CD4-positive, alpha-beta T cell treated with Interleukin-15 for 1 hour (primary cell): ENCODE measurements around the gene HS3ST5.

Source experiments
- DNase-seq: peaks from one replicate; pipeline ENCODE4 v3.0.0-alpha.2; 2020

Gene HS3ST5

GRCh38 chr6:114342826-114343781, at the start of gene HS3ST5:
TSS of gene HS3ST5 (minus strand) at chr6:114343023. CDS start at chr6:114062845, 280,178 bp downstream.
- DNase-seq: no peak

DNA sequence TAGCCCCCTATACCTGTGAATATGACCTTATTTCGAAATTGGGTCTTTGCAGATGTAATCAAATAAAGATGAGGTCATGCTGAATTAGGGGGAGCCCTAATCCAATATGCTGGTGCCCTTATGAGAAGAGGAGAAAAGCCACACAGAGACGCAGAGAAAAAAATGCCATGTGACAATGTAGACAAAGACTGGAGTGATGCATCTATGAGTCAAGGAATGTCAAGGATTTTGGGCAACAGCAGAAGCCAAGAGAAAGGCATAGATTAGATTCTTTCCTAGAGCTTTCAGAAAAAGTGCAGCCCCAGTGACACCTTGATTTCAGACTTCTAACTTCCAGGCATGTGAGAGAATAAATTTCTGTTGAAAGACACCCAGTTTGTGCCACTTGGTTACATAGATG, 47.4 kb upstream of the HS3ST5 start:
- DNase-seq: no peak

GRCh38 chr6:114389111-114389510, 46.3 kb upstream of the HS3ST5 start:
- DNase-seq: no peak

DNA sequence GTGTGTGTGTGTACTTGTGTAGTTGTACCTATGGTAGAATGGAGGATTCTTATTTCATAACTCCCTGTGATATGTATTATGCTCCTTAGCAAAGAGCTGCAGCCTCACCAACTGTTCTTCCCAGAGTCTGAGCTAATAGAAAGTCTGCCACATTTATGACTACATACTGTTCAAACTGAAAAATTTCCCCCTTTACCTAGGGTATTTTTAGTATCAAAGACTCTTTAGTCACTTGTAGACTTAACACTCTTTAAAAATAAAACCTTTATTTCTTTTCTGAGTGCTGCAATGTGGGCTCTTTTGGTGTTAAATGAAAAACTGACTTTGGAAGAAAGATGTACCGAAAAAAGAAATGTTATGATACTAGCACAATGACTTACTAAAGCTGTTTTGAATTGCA, 39.6 kb upstream of the HS3ST5 start:
- DNase-seq: no peak

- DNase-seq: no peak
Measured at GRCh38 chr6:114377881-114378280, 35.1 kb upstream of the HS3ST5 start.

DNA sequence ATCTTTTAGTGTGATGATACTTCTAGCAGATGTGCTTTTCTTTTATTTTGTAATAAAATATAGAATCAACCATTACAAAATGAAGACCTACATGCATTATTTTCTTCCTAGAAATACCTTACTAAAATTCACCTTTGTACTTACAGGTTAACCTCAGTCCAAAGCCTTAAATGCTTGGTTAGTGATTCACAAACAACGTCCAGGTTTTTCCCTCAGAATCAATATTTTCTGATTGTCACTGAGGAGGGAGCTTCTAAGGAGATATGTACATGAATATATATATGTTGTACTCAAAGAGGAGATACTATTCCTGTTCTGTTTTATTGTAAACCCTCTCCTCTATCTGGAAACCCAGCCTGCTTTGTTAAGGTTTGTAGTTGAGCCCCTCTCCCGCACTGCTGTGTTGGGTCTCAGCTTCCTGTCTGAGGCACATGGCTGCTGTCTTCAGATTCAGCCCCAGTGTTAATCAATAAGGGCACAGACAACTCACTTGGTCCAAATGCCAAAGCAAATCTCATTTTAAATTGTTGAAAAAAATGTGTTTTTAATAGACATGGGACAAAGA, 33.9 kb upstream of the HS3ST5 start:
- DNase-seq: no peak

- DNase-seq: no peak
Measured at GRCh38 chr6:114375541-114376192, 32.8 kb upstream of the HS3ST5 start.

DNA sequence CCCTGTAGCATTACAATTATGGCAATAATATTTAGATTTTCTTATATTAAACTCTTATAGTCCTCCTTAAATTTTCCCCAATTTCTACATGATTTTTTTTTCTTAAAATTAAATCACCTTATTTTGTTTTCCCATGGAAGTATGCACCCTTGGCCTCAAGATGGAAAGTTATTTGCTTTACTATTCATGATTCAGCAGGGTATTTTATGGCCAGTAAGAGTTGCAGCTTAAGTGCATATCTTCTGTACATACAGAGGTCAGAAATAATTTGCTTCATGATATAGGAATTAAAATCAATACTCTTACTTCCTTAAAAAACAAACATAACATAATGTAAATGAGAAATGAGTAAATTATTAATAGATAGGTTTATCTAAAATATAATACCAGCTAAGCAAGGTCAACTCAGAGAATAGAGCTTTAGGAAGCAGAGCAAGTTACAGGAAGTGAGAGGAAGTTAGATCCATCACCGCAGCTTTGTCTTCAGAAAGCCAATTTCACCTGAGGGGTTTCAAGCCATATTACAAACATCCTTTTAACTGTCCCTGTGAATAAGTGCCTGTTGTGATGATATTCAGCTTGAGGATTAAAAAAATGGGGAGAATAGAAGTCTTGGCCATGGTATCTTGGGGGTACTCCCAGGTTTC, 24.6 kb upstream of the HS3ST5 start:
- no peak for DNase-seq

DNA sequence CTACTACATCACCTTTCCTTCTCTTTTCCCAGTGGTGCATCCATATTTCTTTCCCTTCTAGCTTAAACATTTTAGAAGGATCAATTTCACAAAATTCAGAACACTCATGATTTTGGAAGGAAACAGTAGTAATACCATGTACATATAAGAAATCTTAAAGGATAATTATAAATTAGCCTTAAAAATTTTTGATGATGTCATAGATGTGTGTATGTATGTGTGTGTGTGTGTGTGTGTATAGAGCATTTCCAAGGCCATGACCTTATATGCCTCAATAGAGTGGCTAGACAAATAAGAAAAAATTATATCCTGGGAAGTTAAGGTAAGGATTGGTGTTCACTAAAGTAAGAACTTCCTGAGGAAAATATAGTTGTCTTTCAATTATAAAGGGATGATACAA, 24.1 kb upstream of the HS3ST5 start:
- DNase-seq: no peak

GRCh38 chr6:114364301-114364700, 21.5 kb upstream of the HS3ST5 start:
- DNase-seq: no peak

- no peak for DNase-seq
Measured at GRCh38 chr6:114362957-114363356, 20.1 kb upstream of the HS3ST5 start.

DNA sequence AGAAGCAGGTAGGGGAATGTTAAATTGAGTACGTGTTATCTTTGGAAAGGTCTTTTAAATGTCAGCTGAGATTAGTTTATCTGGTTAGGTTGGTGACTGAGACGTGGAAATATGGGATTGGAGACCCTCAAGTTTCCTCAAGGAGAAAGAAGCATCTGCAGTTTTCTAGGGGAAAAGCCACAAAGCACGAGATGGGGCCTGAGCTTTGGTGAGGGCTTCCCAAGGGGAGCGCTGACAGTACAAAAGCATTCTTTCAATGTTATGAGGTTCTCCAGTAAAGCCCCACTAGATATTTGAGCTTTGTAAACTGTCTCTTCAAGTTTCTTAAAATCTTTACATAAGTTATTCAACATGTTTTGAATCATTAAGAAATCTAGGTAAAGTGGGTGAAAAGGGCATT, 19.6 kb upstream of the HS3ST5 start:
- DNase-seq: no peak

- DNase-seq: no peak
Measured at GRCh38 chr6:114361036-114361435, 18.2 kb upstream of the HS3ST5 start.

GRCh38 chr6:114355300-114355699, 12.5 kb upstream of the HS3ST5 start:
- no peak for DNase-seq

DNA sequence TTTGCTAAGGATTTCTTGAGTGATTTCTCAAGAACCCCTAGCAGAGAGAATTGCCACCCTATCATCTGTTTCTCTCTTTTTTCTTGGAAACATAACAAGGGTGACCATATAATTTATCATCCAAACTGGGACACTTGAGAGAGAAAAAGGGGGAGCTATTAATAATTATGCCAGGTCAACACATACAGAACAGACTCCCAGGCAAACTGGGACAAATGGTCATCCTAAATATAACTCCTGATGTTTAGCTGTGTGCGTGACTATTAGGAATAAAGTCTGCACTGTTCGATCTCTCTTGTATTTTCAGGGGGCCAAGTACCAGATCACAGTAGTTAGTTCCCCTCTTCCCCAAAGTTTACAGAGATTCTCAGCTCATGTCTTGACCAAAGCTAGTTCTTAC, 11.7 kb upstream of the HS3ST5 start:
- DNase-seq: no peak

DNA sequence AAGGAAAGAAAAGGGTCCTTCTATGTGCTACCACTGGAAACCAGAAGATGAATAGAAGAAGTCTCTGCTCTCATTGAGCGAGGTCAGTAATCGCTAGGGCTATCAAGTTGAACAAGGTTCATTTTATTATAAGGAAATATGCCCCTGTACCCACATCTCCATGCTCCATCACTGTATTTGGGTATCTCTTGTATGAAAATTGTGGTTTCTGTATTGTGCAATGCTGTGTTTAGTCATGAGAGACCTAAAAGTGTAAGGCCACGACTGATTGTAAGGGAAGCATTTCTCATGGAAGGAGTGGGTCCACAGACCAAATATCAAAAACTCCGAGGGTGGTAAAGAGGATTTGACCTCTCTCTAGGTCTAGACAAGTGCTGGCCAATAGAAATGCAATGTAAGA, 3.6 kb upstream of the HS3ST5 start:
- no peak for DNase-seq

DNA sequence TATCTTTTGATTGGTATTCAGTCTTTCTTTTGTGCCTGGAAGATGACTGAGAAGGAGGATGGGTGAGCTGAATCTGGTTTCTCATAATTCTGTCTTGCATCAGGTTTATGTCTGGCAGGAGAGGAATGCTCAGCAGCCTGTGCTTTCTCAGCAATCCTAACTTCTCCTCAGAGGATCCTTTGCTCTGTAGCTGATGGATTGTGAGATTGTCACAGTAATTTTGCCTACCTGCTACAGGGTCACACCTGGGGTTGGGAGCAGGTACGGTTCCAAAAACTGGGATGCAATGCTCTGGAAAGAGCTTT, 2.1 kb upstream of the HS3ST5 start:
- no peak for DNase-seq

GRCh38 chr6:114344246-114344970, 1.6 kb upstream of the HS3ST5 start:
- no peak for DNase-seq

DNA sequence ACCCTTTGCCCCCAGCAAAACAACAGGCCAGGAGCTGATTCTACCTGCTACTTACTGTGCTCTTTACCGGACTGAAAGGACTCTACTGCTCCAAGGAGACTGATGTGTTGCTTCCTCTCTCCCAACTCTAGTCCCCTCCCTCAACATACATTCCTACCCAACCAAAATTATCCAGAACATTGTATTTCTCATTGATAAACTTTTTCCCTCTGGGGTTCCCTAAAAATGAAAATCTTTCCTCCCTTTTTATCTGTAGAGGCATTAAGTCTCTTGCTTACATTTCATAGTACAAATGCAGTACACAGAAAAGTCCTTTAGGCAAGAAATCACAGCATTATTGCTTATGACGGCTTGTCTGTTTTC, 940 bp upstream of the HS3ST5 start:
- DNase-seq: no peak

- DNase-seq: no peak
Measured at GRCh38 chr6:114342086-114342825, 567 bp downstream of the HS3ST5 start.

GRCh38 chr6:114339706-114340105, 3.1 kb downstream of the HS3ST5 start:
- no peak for DNase-seq

DNA sequence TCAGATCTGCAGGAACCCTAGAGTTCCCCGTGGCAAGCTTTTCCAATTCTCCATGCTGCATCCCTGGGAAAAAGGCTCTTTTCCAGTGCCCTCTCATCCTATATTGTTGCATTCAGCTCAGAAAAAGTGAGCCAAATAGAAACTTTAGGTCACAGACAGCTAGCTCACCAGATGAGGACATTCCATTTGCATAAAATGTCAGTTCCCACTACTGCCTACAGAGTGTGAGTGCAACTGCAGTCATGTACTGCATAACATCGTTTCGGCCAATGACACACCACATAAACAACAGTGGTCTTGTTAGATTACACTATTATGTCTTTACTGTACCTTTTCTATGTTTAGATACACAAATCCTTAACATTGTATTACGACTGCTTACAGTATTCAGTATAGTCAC, 8.6 kb downstream of the HS3ST5 start:
- DNase-seq: no peak
